ENCODE measurements around the gene ANKFN1. TPM values are rescaled to one million over a fixed set of nuclear protein-coding genes. Genes with fewer than 3 reads are reported as not detected.
"Not testable (repeated sequence)": the region's sequence is repeated elsewhere in the genome, so short reads cannot be mapped to it uniquely, and the experiment has no call there.

The ANKFN1 gene
- total RNA-seq, 1 experiment from 2014 or later = not detected

DNA sequence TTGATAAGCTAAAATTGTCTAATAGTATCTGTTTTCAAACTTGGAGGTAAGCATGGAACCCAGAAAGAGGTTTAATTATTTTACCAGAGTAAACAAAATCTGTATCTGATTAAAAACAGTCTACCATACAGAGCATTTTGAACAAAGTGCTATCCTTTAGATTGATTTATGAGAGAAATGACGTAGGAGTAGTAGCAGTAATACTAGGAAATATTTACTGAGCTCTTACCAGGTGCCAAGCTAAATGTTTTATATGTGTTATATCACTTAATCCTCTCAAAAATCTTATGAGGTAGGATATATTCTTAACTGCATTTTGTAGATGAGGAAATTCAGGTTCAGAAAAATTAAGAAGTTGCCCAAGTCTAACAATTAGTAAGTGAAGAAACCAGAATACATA lies 253.8 kb downstream of the ANKFN1 start:
- H3K79me2 ChIP-seq (ENCODE audit: insufficient read depth, low read length) = no peaks in the 10 kb centered on the region
- no peaks in the 10 kb centered on the region for H4K20me1 ChIP-seq (ENCODE audit: control insufficient read depth, insufficient read depth, insufficient read length)
- no peak overlapping the region for H4K91ac ChIP-seq (ENCODE audit: insufficient read length, low read depth, low read length)
- H3K27ac ChIP-seq (ENCODE audit: insufficient read length, low read depth, low read length) = no peak overlapping the region
- H2BK20ac ChIP-seq (ENCODE audit: low read depth, low read length, poor library complexity, severe bottlenecking) = no peak overlapping the region
- no peak overlapping the region for H3K14ac ChIP-seq (ENCODE audit: insufficient read depth, low read length)
- H3K18ac ChIP-seq (ENCODE audit: insufficient read length, low read depth, low read length) = no peak overlapping the region
- DNase-seq = no peak
- no peak overlapping the region for H3K4me3 Mint-ChIP-seq
- no CpG with 5 or more reads among the region's 1 CpG for WGBS (ENCODE audit: extremely low coverage, insufficient read length, low lambda C conversion rate)
- no peak overlapping the region for H3K27ac Mint-ChIP-seq
- H3K9me3 ChIP-seq (ENCODE audit: control insufficient read depth, low read depth, low read length) = no peaks in the 10 kb centered on the region
- no peak overlapping the region for H4K5ac ChIP-seq (ENCODE audit: insufficient read length, low read depth, low read length)
- no peak overlapping the region for H2BK12ac ChIP-seq (ENCODE audit: insufficient read length, low read depth, low read length)
- no peak overlapping the region for H2BK15ac ChIP-seq (ENCODE audit: low read depth, low read length)
- H3K9me3 Mint-ChIP-seq = peaks cover 5% of the 10 kb centered on the region in 2 experiments; a peak in 3 of 5 replicates
- H2BK120ac ChIP-seq (ENCODE audit: low read depth, low read length, poor library complexity, severe bottlenecking) = no peak overlapping the region
- no peaks in the 10 kb centered on the region for H3K23me2 ChIP-seq (ENCODE audit: insufficient read length, low read depth, low read length, poor library complexity, severe bottlenecking)
- no peak overlapping the region for H4K8ac ChIP-seq (replicated peaks; ENCODE audit: insufficient read length, low read depth, low read length)
- no peak overlapping the region for H2AFZ ChIP-seq (ENCODE audit: low read length)
- no peaks in the 10 kb centered on the region; the same call in 1 of the 2 replicates for H3K27me3 Mint-ChIP-seq (ENCODE audit: low read depth)
- TF ChIP-seq, protein P1, sequence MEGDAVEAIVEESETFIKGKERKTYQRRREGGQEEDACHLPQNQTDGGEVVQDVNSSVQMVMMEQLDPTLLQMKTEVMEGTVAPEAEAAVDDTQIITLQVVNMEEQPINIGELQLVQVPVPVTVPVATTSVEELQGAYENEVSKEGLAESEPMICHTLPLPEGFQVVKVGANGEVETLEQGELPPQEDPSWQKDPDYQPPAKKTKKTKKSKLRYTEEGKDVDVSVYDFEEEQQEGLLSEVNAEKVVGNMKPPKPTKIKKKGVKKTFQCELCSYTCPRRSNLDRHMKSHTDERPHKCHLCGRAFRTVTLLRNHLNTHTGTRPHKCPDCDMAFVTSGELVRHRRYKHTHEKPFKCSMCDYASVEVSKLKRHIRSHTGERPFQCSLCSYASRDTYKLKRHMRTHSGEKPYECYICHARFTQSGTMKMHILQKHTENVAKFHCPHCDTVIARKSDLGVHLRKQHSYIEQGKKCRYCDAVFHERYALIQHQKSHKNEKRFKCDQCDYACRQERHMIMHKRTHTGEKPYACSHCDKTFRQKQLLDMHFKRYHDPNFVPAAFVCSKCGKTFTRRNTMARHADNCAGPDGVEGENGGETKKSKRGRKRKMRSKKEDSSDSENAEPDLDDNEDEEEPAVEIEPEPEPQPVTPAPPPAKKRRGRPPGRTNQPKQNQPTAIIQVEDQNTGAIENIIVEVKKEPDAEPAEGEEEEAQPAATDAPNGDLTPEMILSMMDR (conservative IDR thresholded peaks at IDR 0.05) = no peak
- H3K56ac ChIP-seq (ENCODE audit: insufficient read length, low read depth, low read length) = no peak overlapping the region
- H3K4me1 ChIP-seq (ENCODE audit: insufficient read depth, low read length) = no peaks in the 10 kb centered on the region
- H3K9ac ChIP-seq (ENCODE audit: extremely low read depth, insufficient read length, low read length) = no peak overlapping the region
- no peak overlapping the region for H3K23ac ChIP-seq (ENCODE audit: insufficient read length, low read depth, low read length)
- H3K4ac ChIP-seq (ENCODE audit: low read depth, low read length) = no peak overlapping the region
- no peaks in the 10 kb centered on the region for H3K27me3 ChIP-seq (ENCODE audit: insufficient read depth, low read length)
- H3K79me1 ChIP-seq (ENCODE audit: insufficient read depth, low read depth, low read length, poor library complexity, severe bottlenecking) = no peaks in the 10 kb centered on the region
- H3K4me1 Mint-ChIP-seq = no peaks in the 10 kb centered on the region
- no peak overlapping the region for H3K4me2 ChIP-seq (ENCODE audit: insufficient read depth, insufficient read length, low read length)
- H3T11ph ChIP-seq (ENCODE audit: low read length) = no peak overlapping the region
- H3K36me3 Mint-ChIP-seq (ENCODE audit: insufficient read depth in 1 of 3, low read depth in 3 of 3) = no peaks in the 10 kb centered on the region
- H2BK5ac ChIP-seq (ENCODE audit: insufficient read length, low read length) = no peak overlapping the region
- H2AK5ac ChIP-seq (ENCODE audit: insufficient read length, low read length) = no peak overlapping the region

DNA sequence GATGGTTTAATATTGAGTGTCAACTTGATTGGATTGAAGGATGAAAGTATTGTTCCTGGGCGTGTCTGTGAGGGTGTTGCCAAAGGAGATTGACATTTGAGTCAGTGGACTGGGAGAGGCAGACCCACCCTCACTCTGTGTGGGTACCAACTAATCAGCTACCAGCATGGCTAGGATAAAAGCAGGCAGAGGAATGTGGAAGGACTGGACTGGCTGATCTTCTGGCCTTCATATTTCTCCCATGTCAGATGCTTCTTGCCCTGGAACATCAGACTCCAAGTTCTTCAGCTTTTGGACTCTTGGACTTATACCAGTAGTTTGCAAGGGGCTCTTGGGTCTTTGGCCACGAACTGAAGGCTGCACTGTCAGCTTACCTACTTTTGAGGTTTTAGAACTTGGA lies 259.1 kb downstream of the ANKFN1 start:
- H2AFZ ChIP-seq (ENCODE audit: low read length); H4K20me1 ChIP-seq (ENCODE audit: control insufficient read depth, insufficient read depth, insufficient read length); H3K56ac ChIP-seq (ENCODE audit: insufficient read length, low read depth, low read length); H3K23ac ChIP-seq (ENCODE audit: insufficient read length, low read depth, low read length); H4K5ac ChIP-seq (ENCODE audit: insufficient read length, low read depth, low read length); H3K4me1 Mint-ChIP-seq; H2BK120ac ChIP-seq (ENCODE audit: low read depth, low read length, poor library complexity, severe bottlenecking); H3K27me3 Mint-ChIP-seq (ENCODE audit: low read depth); DNase-seq; H3T11ph ChIP-seq (ENCODE audit: low read length); H3K4me3 Mint-ChIP-seq; H3K9me3 ChIP-seq (ENCODE audit: control insufficient read depth, low read depth, low read length); H3K79me2 ChIP-seq (ENCODE audit: insufficient read depth, low read length); H4K8ac ChIP-seq (replicated peaks; ENCODE audit: insufficient read length, low read depth, low read length); H3K4me2 ChIP-seq (ENCODE audit: insufficient read depth, insufficient read length, low read length); H3K9ac ChIP-seq (ENCODE audit: extremely low read depth, insufficient read length, low read length); H2BK20ac ChIP-seq (ENCODE audit: low read depth, low read length, poor library complexity, severe bottlenecking); H2BK5ac ChIP-seq (ENCODE audit: insufficient read length, low read length); H3K79me1 ChIP-seq (ENCODE audit: insufficient read depth, low read depth, low read length, poor library complexity, severe bottlenecking); H3K27ac ChIP-seq (ENCODE audit: insufficient read length, low read depth, low read length); H3K23me2 ChIP-seq (ENCODE audit: insufficient read length, low read depth, low read length, poor library complexity, severe bottlenecking); H3K4me1 ChIP-seq (ENCODE audit: insufficient read depth, low read length); H2BK12ac ChIP-seq (ENCODE audit: insufficient read length, low read depth, low read length); H3K14ac ChIP-seq (ENCODE audit: insufficient read depth, low read length); H2BK15ac ChIP-seq (ENCODE audit: low read depth, low read length); H3K18ac ChIP-seq (ENCODE audit: insufficient read length, low read depth, low read length); H2AK5ac ChIP-seq (ENCODE audit: insufficient read length, low read length); H3K27me3 ChIP-seq (ENCODE audit: insufficient read depth, low read length); H4K91ac ChIP-seq (ENCODE audit: insufficient read length, low read depth, low read length); H3K36me3 Mint-ChIP-seq (ENCODE audit: insufficient read depth in 1 of 3, low read depth in 3 of 3); H3K4ac ChIP-seq (ENCODE audit: low read depth, low read length); H3K27ac Mint-ChIP-seq: not testable (repeated sequence)
- WGBS (ENCODE audit: extremely low coverage, insufficient read length, low lambda C conversion rate) = no CpG with 5 or more reads among the region's 2 CpGs
- peaks cover 21 to 22% of the 10 kb centered on the region in 2 experiments for H3K9me3 Mint-ChIP-seq
